ENCODE results near the gene PTGDS.

Gene PTGDS

GRCh38 chr9:136958898-136959850, 18.1 kb upstream of the PTGDS start:
- DNase-seq: no peak

- no peak for DNase-seq
Measured at GRCh38 chr9:136960212-136960937, 16.9 kb upstream of the PTGDS start.

GRCh38 chr9:136960938-136961275, 16.4 kb upstream of the PTGDS start:
- no peak for DNase-seq

GRCh38 chr9:136961279-136962065, 15.8 kb upstream of the PTGDS start:
- DNase-seq: no peak

GRCh38 chr9:136962163-136962562, 15.1 kb upstream of the PTGDS start:
- DNase-seq: no peak

GRCh38 chr9:136962701-136963248, 14.5 kb upstream of the PTGDS start:
- DNase-seq: no peak

- DNase-seq: no peak
Measured at GRCh38 chr9:136963341-136963740, 14.0 kb upstream of the PTGDS start.

- DNase-seq: no peak
Measured at GRCh38 chr9:136963751-136964150, 13.6 kb upstream of the PTGDS start.

- DNase-seq: no peak
Measured at GRCh38 chr9:136964171-136964689, 13.1 kb upstream of the PTGDS start.

GRCh38 chr9:136964833-136965422, 12.4 kb upstream of the PTGDS start:
- DNase-seq: no peak

- DNase-seq: no peak
Measured at GRCh38 chr9:136965771-136966484, 11.4 kb upstream of the PTGDS start.

GRCh38 chr9:136968333-136969127, 8.8 kb upstream of the PTGDS start:
- no peak for DNase-seq

- DNase-seq: no peak
Measured at GRCh38 chr9:136969150-136969549, 8.2 kb upstream of the PTGDS start.

GRCh38 chr9:136969774-136970173, 7.5 kb upstream of the PTGDS start:
- DNase-seq: no peak

- no peak for DNase-seq
Measured at GRCh38 chr9:136970361-136970760, 6.9 kb upstream of the PTGDS start.

GRCh38 chr9:136971746-136972145, 5.6 kb upstream of the PTGDS start:
- DNase-seq: no peak

- DNase-seq: no peak
Measured at GRCh38 chr9:136972335-136972734, 5.0 kb upstream of the PTGDS start.

- no peak for DNase-seq
Measured at GRCh38 chr9:136972743-136973142, 4.6 kb upstream of the PTGDS start.

- no peak for DNase-seq
Measured at GRCh38 chr9:136973618-136974617, 3.4 kb upstream of the PTGDS start.

Data from stimulated activated naive CD4-positive, alpha-beta T cell treated with Interleukin-2 at 50 U/mL for 16 hours (primary cell).